Measurements from ENCODE around the gene GPR146. TPM values are rescaled to one million over a fixed set of nuclear protein-coding genes. Genes with fewer than 3 reads are reported as not detected.

The GPR146 gene, protein sequence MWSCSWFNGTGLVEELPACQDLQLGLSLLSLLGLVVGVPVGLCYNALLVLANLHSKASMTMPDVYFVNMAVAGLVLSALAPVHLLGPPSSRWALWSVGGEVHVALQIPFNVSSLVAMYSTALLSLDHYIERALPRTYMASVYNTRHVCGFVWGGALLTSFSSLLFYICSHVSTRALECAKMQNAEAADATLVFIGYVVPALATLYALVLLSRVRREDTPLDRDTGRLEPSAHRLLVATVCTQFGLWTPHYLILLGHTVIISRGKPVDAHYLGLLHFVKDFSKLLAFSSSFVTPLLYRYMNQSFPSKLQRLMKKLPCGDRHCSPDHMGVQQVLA
- total RNA-seq, result 1.6 and 1.9 TPM in 2 replicates
- long read RNA-seq, partial matches to known transcripts, result 0 of 2 reads
- long read RNA-seq, other reads (novel, unspliced or antisense), result 0 of 2 reads

DNA sequence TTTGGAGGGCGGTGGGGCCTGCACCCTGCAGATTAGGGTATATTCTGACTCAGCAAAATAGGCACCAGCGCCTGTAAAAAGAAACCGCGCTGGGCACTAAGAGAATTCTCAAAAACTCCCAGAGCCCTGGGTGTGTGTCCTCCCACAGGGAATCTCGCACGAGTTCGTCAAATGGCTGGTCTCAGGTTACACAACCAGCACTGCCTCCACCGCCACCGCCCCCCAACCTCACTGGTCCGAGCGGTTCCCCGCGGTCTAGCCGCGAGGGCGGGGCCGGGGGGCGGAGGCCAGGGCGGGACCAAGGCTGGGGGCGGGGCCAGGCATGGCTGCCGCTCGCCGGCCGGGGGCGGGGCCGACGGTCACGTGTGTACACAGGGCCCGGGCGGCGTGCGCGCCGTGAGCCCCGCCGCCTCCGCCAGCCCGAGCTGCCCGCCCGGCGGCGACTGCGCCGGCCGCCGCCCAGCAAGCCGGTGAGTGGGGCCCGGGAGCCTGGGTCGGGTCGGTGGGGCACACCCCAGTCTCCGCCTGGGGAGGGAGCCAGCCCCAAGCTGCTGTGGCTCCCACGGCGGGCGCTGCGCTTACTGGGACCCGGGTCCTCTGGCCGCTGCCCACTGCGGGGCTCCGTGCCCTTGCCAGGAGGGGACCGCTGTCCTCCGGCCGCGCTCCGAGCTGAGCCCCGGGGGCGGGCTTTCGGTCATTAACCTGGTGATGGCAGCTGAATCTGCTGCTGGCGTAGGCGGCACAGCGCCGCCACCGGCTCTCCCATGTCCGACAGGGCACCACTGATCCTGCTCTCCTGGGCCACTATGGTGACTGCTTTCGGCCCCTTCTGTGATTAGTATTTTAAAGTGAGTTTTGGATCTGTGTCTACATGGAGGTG lies at the start of gene GPR146:
Gene GPR146, plus strand, starts transcription at position 358 of the 880 bp plus-strand sequence. CDS start 12,970 bp downstream, outside the sequence.
- Mint-ChIP-seq H3K9me3 (ENCODE audit: low read depth) (no peaks in the 10 kb centered on the region), H3K4me3 (ENCODE audit: low read depth) (peak within 1 kb of the TSS; percentile 70), H3K27ac (peak within 1 kb of the TSS; percentile 96), H3K36me3 (ENCODE audit: insufficient read depth) (no peaks in the 10 kb centered on the region), H3K4me1 (ENCODE audit: low read depth) (peaks cover 48% of the 10 kb centered on the region), H3K27me3 (peaks cover 4% of the 10 kb centered on the region)
- DNase-seq (ENCODE audit: low spot score, unreplicated experiment), result peak; percentile 98
- TF ChIP-seq CTCF (IDR thresholded peaks at IDR 0.05; ENCODE audit: unreplicated experiment), result peak; percentile 71

- Mint-ChIP-seq H3K27me3 (no peaks in the 10 kb centered on the region), H3K9me3 (ENCODE audit: low read depth) (no peaks in the 10 kb centered on the region), H3K4me1 (ENCODE audit: low read depth) (peaks cover 4% of the 10 kb centered on the region), H3K27ac (no peak overlapping the region), H3K36me3 (ENCODE audit: insufficient read depth) (no peaks in the 10 kb centered on the region), H3K4me3 (ENCODE audit: low read depth) (no peak overlapping the region)
- no peak for DNase-seq (ENCODE audit: low spot score, unreplicated experiment)
- TF ChIP-seq CTCF (IDR thresholded peaks at IDR 0.05; ENCODE audit: unreplicated experiment), result no peak
Measured at GRCh38 chr7:994592-995308, 49.6 kb upstream of the GPR146 start.

DNA sequence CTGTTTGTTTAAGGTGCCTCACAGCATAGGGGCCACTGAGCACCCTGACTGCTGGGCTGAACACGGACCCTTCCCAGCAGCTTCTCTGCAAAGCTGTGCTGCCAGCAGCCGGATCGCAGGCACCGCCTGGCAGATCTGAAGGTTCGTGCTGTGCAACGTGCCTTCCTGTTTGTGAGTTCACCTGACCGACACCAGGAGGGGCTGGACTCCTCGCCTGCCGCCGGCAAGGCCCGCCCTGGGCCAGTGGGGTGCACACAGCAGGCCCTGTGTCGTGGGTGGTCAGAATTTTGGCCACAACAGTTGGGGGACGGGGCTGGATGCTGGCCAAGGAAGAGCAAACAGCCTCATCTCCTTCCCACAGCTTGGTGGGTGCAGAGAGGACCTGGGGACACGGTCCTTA lies 48.8 kb upstream of the GPR146 start:
- Mint-ChIP-seq H3K4me3 (ENCODE audit: low read depth) (no peak overlapping the region), H3K9me3 (ENCODE audit: low read depth) (no peaks in the 10 kb centered on the region), H3K4me1 (ENCODE audit: low read depth) (peaks cover 4% of the 10 kb centered on the region), H3K36me3 (ENCODE audit: insufficient read depth) (no peaks in the 10 kb centered on the region), H3K27me3 (no peaks in the 10 kb centered on the region), H3K27ac (no peak overlapping the region)
- TF ChIP-seq CTCF (IDR thresholded peaks at IDR 0.05; ENCODE audit: unreplicated experiment), result no peak
- DNase-seq (ENCODE audit: low spot score, unreplicated experiment), result no peak

DNA sequence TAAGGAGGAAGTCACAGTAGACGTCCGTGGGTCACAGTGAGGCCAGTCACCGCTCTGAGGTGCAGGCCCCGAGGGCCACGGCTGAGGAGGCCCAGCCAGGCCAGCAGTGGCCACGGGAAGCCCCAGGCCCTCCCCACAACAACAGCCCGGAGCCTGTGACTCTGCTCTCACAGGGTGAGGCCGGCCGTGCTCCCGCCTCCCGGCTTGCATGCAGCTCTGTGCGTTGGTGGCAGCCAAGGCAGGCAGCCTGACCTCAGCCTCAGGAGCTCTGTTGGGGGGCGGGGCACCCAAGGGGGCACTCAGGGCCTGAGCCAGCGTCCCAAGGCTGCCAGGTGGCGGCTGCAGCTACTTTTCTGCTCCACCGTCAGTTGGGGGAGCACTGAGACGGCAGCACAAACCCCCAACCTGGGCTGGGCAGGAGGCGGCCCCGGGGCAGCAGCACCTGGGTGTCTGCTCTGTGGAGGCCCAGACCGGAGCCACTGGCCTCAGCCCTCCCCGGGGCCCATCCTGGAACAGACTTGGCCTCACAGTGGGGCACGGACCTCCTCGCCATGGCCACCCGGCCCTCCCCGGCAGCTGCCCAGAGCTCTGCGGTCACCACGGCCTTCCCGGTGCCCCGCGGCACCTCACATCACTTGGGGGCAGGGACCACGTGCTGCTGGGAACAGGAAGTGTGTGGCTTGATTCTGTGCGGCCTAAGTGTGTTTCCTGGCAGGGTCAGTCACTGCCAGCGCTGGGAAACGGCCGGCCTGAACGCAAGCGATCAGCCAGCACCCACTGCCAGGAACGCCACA lies 48.1 kb upstream of the GPR146 start:
- no peak for TF ChIP-seq CTCF (IDR thresholded peaks at IDR 0.05; ENCODE audit: unreplicated experiment)
- Mint-ChIP-seq H3K36me3 (ENCODE audit: insufficient read depth) (no peaks in the 10 kb centered on the region), H3K27ac (no peak overlapping the region), H3K4me3 (ENCODE audit: low read depth) (no peak overlapping the region), H3K9me3 (ENCODE audit: low read depth) (no peaks in the 10 kb centered on the region), H3K27me3 (no peaks in the 10 kb centered on the region), H3K4me1 (ENCODE audit: low read depth) (peaks cover 4% of the 10 kb centered on the region)
- no peak for DNase-seq (ENCODE audit: low spot score, unreplicated experiment)
